PC-9 (cell line): Measurements from ENCODE around the gene PTPRD.

ENCODE experiments used
- CTCF ChIP-seq: fragments of 200-600 bp; sonication (generic); conservative IDR thresholded peaks from 2 replicates; pipeline ENCODE4 v1.6.1; 2017; ENCODE audit warnings: mixed run types, antibody characterized with exemption, mild to moderate bottlenecking, moderate library complexity
- EZH2 ChIP-seq: fragments of 200-600 bp; sonication (generic); IDR thresholded peaks from 2 replicates; pipeline ENCODE4 v1.8.0; 2017; ENCODE audit warnings: antibody characterized with exemption, low read depth

DNA sequence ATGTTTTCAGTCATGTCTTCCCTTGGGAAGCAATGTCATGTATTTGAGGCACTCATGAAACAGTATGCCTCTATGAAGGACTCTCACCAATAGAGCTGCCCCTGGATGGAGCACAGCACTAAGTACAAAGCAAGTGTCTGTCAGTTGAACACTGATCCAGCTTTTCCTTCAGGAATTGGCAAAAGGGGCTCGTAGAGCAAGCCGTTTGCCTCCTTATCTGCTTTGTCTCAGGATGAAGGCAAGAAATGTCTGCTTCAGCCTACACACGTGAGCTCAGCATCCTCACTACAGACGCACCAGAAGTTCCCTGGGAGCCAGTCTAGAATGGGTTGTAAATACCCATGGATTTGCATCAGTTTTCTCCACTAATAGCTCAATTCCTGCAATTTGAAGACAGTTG, 2070.3 kb downstream of the PTPRD start:
- no peak for TF ChIP-seq CTCF
- TF ChIP-seq EZH2 = no peak
